Testis (tissue), 3 donors: ENCODE results near the gene WHRN. TPM values are rescaled to one million over a fixed set of nuclear protein-coding genes. Genes with fewer than 3 reads are reported as not detected.

ENCODE experiments used
- DNase-seq: peaks from one replicate; pipeline ENCODE4 v3.0.0-alpha.2; 2019
- H3K27ac ChIP-seq, 2 donors: fragments of 200-600 bp; sonication (generic); one replicate each; pipeline ENCODE4 v1.5.1; 2019
- H3K27me3 ChIP-seq: fragments of 200-600 bp; sonication (generic); one replicate; pipeline ENCODE4 v1.5.1; 2019
- H3K36me3 ChIP-seq: fragments of 200-600 bp; sonication (generic); one replicate; pipeline ENCODE4 v1.5.1; 2017; ENCODE audit warnings: low read depth; ENCODE audit errors: missing control alignments
- H3K4me1 ChIP-seq: fragments of 200-600 bp; sonication (generic); one replicate; pipeline ENCODE4 v1.5.1; 2019
- H3K4me3 ChIP-seq, 2 donors: fragments of 200-600 bp; sonication (generic); one replicate each; pipeline ENCODE4 v1.5.1; 2017 to 2019
- H3K9me3 ChIP-seq: fragments of 200-600 bp; sonication (generic); one replicate; pipeline ENCODE4 v1.5.1; 2017
- CTCF ChIP-seq, 3 experiments: fragments of 450-650 bp in 2 of 3; fragments of 200-600 bp in 1 of 3; sonication (generic) in 1 of 3; IDR thresholded peaks; one replicate each; pipeline ENCODE4 v1.5.1; 2016 to 2019; ENCODE audit warnings: antibody characterized with exemption in 3 of 3, mild to moderate bottlenecking in 2 of 3, moderate library complexity in 1 of 3
- POLR2A ChIP-seq: fragments of 450-650 bp; IDR thresholded peaks from one replicate; pipeline ENCODE4 v1.6.1; 2017; ENCODE audit warnings: antibody characterized with exemption, mild to moderate bottlenecking, moderate library complexity
- WGBS, 2 donors: methylation state at CpG; one replicate each; pipeline ENCODE4 v1.1.5; 2018; 5-methylcytosine and 5-hydroxymethylcytosine counted together
- intact Hi-C: fragments of 100-400 bp; cut with DNase I; formaldehyde crosslinking; loops from one replicate; pipeline ENCODE4 v1.15.1; 2023; ENCODE audit warnings: low total_unique reads
- polyA plus RNA-seq: library from polyadenylated mRNA; stranded (reverse); fragments of 350-450 nt; fragmentation: Illumina TruSeq; extraction: RNeasy Lipid Tissue Mini Kit (QIAGEN cat#74804); gene quantifications from one replicate; pipeline ENCODE4 v1.2.3, GENCODE V29; 2014; ENCODE audit warnings: low read depth, low replicate concordance; ENCODE audit not compliant: insufficient read depth
- total RNA-seq, 2 donors: library from RNA; depleted of rRNA; stranded (reverse); fragments of >200 nt; gene quantifications; one replicate each; pipeline ENCODE4 v1.2.3, GENCODE V29; 2016

The WHRN gene
- total and polyA plus RNA-seq, 3 donors from 2014 or later, result 70.3 to 208 (median 181) TPM

- WGBS, 2 donors, result 92 to 93% methylated on average over 2 of the region's 2 CpGs
- no peaks in the 10 kb centered on the region for H3K9me3 ChIP-seq
- no peak overlapping the region for H3K27ac ChIP-seq
- H3K4me3 ChIP-seq, result no peak overlapping the region
- no peaks in the 10 kb centered on the region for H3K4me1 ChIP-seq
- intact Hi-C loops, result no loop called here
- H3K36me3 ChIP-seq, result no peaks in the 10 kb centered on the region
- H3K27me3 ChIP-seq, result no peaks in the 10 kb centered on the region
- no peak for TF ChIP-seq CTCF (IDR thresholded peaks at IDR 0.05)
- no peak for TF ChIP-seq POLR2A
- no peak for DNase-seq
Observed at GRCh38 chr9:114365194-114365593, 140.1 kb downstream of the WHRN start.

GRCh38 chr9:114364134-114365041, 140.9 kb downstream of the WHRN start:
- intact Hi-C loops, result no loop called here
- TF ChIP-seq POLR2A, result no peak
- no peak for TF ChIP-seq CTCF (IDR thresholded peaks at IDR 0.05)
- Histone ChIP-seq H3K4me1 (no peaks in the 10 kb centered on the region), H3K4me3 (no peak overlapping the region), H3K27me3 (no peaks in the 10 kb centered on the region), H3K27ac (no peak overlapping the region), H3K9me3 (no peaks in the 10 kb centered on the region), H3K36me3 (no peaks in the 10 kb centered on the region)
- no peak for DNase-seq
- 68 to 87% methylated on average over 5 to 6 of the region's 6 CpGs for WGBS, 2 donors

GRCh38 chr9:114363424-114363823, 141.8 kb downstream of the WHRN start:
- H3K27me3 ChIP-seq, result no peaks in the 10 kb centered on the region
- intact Hi-C loops, result no loop called here
- no peak overlapping the region for H3K27ac ChIP-seq
- no peak for DNase-seq
- no peak overlapping the region for H3K4me3 ChIP-seq
- no peaks in the 10 kb centered on the region for H3K36me3 ChIP-seq
- TF ChIP-seq POLR2A (no peak), CTCF (IDR thresholded peaks at IDR 0.05) (no peak)
- H3K9me3 ChIP-seq, result no peaks in the 10 kb centered on the region
- WGBS, 2 donors, result 45 to 50% methylated on average over 2 of the region's 2 CpGs
- no peaks in the 10 kb centered on the region for H3K4me1 ChIP-seq

GRCh38 chr9:114362394-114362793, 142.9 kb downstream of the WHRN start:
- 82 to 100% methylated on average over 2 to 12 of the region's 12 CpGs for WGBS, 2 donors
- Histone ChIP-seq H3K9me3 (no peaks in the 10 kb centered on the region), H3K4me3 (no peak overlapping the region), H3K27ac (no peak overlapping the region), H3K27me3 (no peaks in the 10 kb centered on the region), H3K4me1 (no peaks in the 10 kb centered on the region), H3K36me3 (no peaks in the 10 kb centered on the region)
- no peak for TF ChIP-seq POLR2A
- TF ChIP-seq CTCF (IDR thresholded peaks at IDR 0.05), result no peak
- no peak for DNase-seq
- intact Hi-C loops, result no loop called here

GRCh38 chr9:114361542-114361941, 143.7 kb downstream of the WHRN start:
- no peak overlapping the region for H3K4me3 ChIP-seq
- intact Hi-C loops, result no loop called here
- no peaks in the 10 kb centered on the region for H3K36me3 ChIP-seq
- no peaks in the 10 kb centered on the region for H3K9me3 ChIP-seq
- DNase-seq, result no peak
- TF ChIP-seq CTCF (IDR thresholded peaks at IDR 0.05), result no peak
- TF ChIP-seq POLR2A, result no peak
- H3K4me1 ChIP-seq, result no peaks in the 10 kb centered on the region
- WGBS, 2 donors, result 88 to 90% methylated on average over 7 of the region's 7 CpGs
- H3K27ac ChIP-seq, result no peak overlapping the region
- no peaks in the 10 kb centered on the region for H3K27me3 ChIP-seq
